SU-DHL-6 (cell line): Measurements from ENCODE around the gene TMSB15A.

ENCODE experiments used
- H2AFZ ChIP-seq: fragments of 200-600 bp; sonication (generic); 2 replicates; pipeline ENCODE4 v1.6.1; 2014; ENCODE audit warnings: low read depth, mild to moderate bottlenecking, moderate library complexity, mixed read lengths, antibody characterized with exemption, low read length; ENCODE audit not compliant: severe bottlenecking
- H3F3A ChIP-seq: fragments of 200-600 bp; shearing (Covaris generic); 2 replicates; pipeline ENCODE4 v1.6.0; 2016; ENCODE audit warnings: antibody characterized with exemption, mild to moderate bottlenecking; ENCODE audit not compliant: insufficient read depth
- H3K27ac ChIP-seq: fragments of 200-600 bp; sonication (generic); 2 replicates; pipeline ENCODE4 v1.5.1; 2016; ENCODE audit warnings: low read depth, mild to moderate bottlenecking, low read length, moderate library complexity, mixed read lengths
- H3K27me3 ChIP-seq: fragments of 200-600 bp; sonication (generic), shearing (Covaris generic); 2 replicates; pipeline ENCODE4 v1.6.0; 2014; ENCODE audit warnings: mild to moderate bottlenecking, low read length
- H3K36me3 ChIP-seq: fragments of 200-600 bp; sonication (generic); 2 replicates; pipeline ENCODE4 v1.6.1; 2014; ENCODE audit warnings: mild to moderate bottlenecking, low read length, mixed read lengths
- H3K4me2 ChIP-seq: fragments of 300-600, 200-600 bp; shearing (Covaris generic), sonication (generic); 2 replicates; pipeline ENCODE4 v1.6.0; 2014; ENCODE audit warnings: low read length, low read depth, mild to moderate bottlenecking; ENCODE audit not compliant: poor library complexity, severe bottlenecking
- H3K4me3 ChIP-seq: fragments of 200-600 bp; sonication (generic); 2 replicates; pipeline ENCODE4 v1.5.1; 2014; ENCODE audit warnings: antibody characterized with exemption, low read length, mild to moderate bottlenecking, mixed read lengths; ENCODE audit not compliant: insufficient read depth, poor library complexity, severe bottlenecking
- H3K79me2 ChIP-seq: fragments of 200-600 bp; sonication (generic); 2 replicates; pipeline ENCODE4 v1.6.1; 2014; ENCODE audit warnings: mild to moderate bottlenecking, low read length, moderate library complexity; ENCODE audit not compliant: insufficient read depth
- H3K9ac ChIP-seq: fragments of 200-600 bp; sonication (generic); 2 replicates; pipeline ENCODE4 v1.7.0; 2014; ENCODE audit warnings: mild to moderate bottlenecking, low read length
- H3K9me2 ChIP-seq: fragments of 200-600 bp; sonication (generic); replicated peaks from 2 replicates; pipeline ENCODE4 v1.6.1; 2014; ENCODE audit warnings: low read length; ENCODE audit not compliant: insufficient read depth
- H3K9me3 ChIP-seq: fragments of 200-600 bp; sonication (generic); 2 replicates; pipeline ENCODE4 v1.6.1; 2014; ENCODE audit warnings: low read length, mixed read lengths; ENCODE audit not compliant: insufficient read depth
- H4K20me1 ChIP-seq: fragments of 200-600 bp; sonication (generic); 2 replicates; pipeline ENCODE4 v1.6.1; 2014; ENCODE audit warnings: low read depth, mild to moderate bottlenecking, antibody characterized with exemption, low read length, moderate library complexity, mixed read lengths
- EZH2phosphoT487 ChIP-seq: fragments of 200-600 bp; sonication (generic), shearing (Covaris generic); conservative IDR thresholded peaks from 2 replicates; pipeline ENCODE4 v1.6.1; 2018; ENCODE audit warnings: mild to moderate bottlenecking, antibody characterized with exemption, low read length, moderate library complexity, mixed read lengths
- TF ChIP-seq, protein P1 (sequence below): fragments of 200-600 bp; sonication (generic); IDR thresholded peaks from one replicate; pipeline ENCODE4 v1.5.1; 2017; ENCODE audit warnings: antibody characterized with exemption, mild to moderate bottlenecking, low read length, moderate library complexity; ENCODE audit not compliant: insufficient read depth, poor library complexity, severe bottlenecking

Gene TMSB15A

DNA sequence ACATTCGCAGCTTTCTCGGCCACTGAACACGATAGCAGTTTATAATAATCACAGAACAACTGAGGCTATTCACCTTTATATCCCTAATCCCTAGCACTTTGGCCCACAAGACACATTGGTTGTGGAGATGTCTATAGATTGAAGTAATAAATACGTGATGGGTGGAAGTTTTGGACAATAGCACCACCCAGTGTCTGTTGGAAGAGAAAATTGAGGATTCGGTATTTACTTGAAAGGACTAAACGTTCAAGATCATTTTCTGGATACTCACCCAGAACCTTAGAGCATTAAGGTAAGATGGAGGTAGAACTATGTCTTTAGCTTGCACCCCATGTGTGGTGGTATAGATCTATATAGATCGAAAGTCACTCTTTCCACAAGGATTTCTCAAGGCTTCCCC is 787 bp upstream of the TMSB15A start:
- Histone ChIP-seq H3K9me2 (no peaks in the 10 kb centered on the region), H3K36me3 (no peaks in the 10 kb centered on the region), H3K4me3 (no peak overlapping the region), H3K79me2 (no peaks in the 10 kb centered on the region), H3F3A (no peaks in the 10 kb centered on the region), H3K27me3 (no peaks in the 10 kb centered on the region), H3K4me2 (no peak overlapping the region), H3K9ac (no peak overlapping the region), H4K20me1 (no peaks in the 10 kb centered on the region), H3K9me3 (no peaks in the 10 kb centered on the region), H3K27ac (no peak overlapping the region), H2AFZ (no peak overlapping the region)
- TF ChIP-seq, protein P1, sequence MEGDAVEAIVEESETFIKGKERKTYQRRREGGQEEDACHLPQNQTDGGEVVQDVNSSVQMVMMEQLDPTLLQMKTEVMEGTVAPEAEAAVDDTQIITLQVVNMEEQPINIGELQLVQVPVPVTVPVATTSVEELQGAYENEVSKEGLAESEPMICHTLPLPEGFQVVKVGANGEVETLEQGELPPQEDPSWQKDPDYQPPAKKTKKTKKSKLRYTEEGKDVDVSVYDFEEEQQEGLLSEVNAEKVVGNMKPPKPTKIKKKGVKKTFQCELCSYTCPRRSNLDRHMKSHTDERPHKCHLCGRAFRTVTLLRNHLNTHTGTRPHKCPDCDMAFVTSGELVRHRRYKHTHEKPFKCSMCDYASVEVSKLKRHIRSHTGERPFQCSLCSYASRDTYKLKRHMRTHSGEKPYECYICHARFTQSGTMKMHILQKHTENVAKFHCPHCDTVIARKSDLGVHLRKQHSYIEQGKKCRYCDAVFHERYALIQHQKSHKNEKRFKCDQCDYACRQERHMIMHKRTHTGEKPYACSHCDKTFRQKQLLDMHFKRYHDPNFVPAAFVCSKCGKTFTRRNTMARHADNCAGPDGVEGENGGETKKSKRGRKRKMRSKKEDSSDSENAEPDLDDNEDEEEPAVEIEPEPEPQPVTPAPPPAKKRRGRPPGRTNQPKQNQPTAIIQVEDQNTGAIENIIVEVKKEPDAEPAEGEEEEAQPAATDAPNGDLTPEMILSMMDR = no peak
- TF ChIP-seq EZH2phosphoT487 = no peak

GRCh38 chrX:102514536-102514935 is 2.0 kb downstream of the TMSB15A start:
- Histone ChIP-seq H3K9me3 (no peaks in the 10 kb centered on the region), H2AFZ (no peak overlapping the region), H3K27me3 (no peaks in the 10 kb centered on the region), H3K9me2 (no peaks in the 10 kb centered on the region), H3K27ac (no peak overlapping the region), H3K9ac (no peak overlapping the region), H3K4me2 (no peak overlapping the region), H3F3A (no peaks in the 10 kb centered on the region), H3K4me3 (no peak overlapping the region), H4K20me1 (no peaks in the 10 kb centered on the region), H3K79me2 (no peaks in the 10 kb centered on the region), H3K36me3 (no peaks in the 10 kb centered on the region)
- TF ChIP-seq, protein P1 = no peak
- TF ChIP-seq EZH2phosphoT487 = no peak

DNA sequence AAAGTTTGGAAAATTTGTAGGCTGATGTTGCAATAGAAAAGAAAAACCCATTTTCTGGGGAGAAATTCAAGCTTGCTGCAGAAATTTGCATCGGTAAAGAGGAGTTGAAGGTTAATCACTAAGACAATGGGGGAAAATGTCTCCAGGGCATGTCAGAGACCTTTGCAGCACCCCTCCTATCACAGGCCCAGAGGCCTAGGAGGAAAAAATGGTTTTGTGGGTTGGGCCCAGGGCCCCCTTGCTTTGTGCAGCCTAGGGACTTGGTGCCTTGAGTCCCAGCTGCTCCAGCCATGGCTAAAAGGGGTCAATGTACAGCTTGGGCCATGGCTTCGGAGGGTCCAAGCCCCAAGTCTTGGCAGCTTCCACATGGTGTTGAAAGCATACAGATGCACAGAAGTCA is 17.8 kb downstream of the TMSB15A start:
- Histone ChIP-seq H2AFZ (no peak overlapping the region), H3K27ac (no peak overlapping the region), H3K4me2 (no peak overlapping the region), H3K79me2 (no peaks in the 10 kb centered on the region), H3F3A (no peaks in the 10 kb centered on the region), H3K36me3 (no peaks in the 10 kb centered on the region), H4K20me1 (no peaks in the 10 kb centered on the region), H3K9me3 (no peaks in the 10 kb centered on the region), H3K27me3 (no peaks in the 10 kb centered on the region), H3K9ac (no peak overlapping the region), H3K9me2 (no peaks in the 10 kb centered on the region), H3K4me3 (no peak overlapping the region)
- TF ChIP-seq, protein P1 = no peak
- no peak for TF ChIP-seq EZH2phosphoT487
